ENCODE results near the gene LAMA3.

Gene LAMA3

GRCh38 chr18:23881778-23882177 is 192.5 kb downstream of the LAMA3 start:
- DNase-seq (ENCODE audit: extremely low read depth, low read depth), result no peak
- H3K4me3 ChIP-seq (replicated peaks; ENCODE audit: low read depth, low read length), result no peak overlapping the region
- TF ChIP-seq CTCF (IDR thresholded peaks at IDR 0.05; ENCODE audit: low read depth, low read length, missing control alignments), result no peak

GRCh38 chr18:23882616-23883276 is 193.5 kb downstream of the LAMA3 start:
- no peak overlapping the region for H3K4me3 ChIP-seq (replicated peaks; ENCODE audit: low read depth, low read length)
- DNase-seq (ENCODE audit: extremely low read depth, low read depth), result no peak
- TF ChIP-seq CTCF (IDR thresholded peaks at IDR 0.05; ENCODE audit: low read depth, low read length, missing control alignments), result no peak

- TF ChIP-seq CTCF (IDR thresholded peaks at IDR 0.05; ENCODE audit: low read depth, low read length, missing control alignments), result no peak
- no peak overlapping the region for H3K4me3 ChIP-seq (replicated peaks; ENCODE audit: low read depth, low read length)
- no peak for DNase-seq (ENCODE audit: extremely low read depth, low read depth)
Observed at GRCh38 chr18:23883277-23883790, 194.1 kb downstream of the LAMA3 start.

- no peak overlapping the region for H3K4me3 ChIP-seq (replicated peaks; ENCODE audit: low read depth, low read length)
- TF ChIP-seq CTCF (IDR thresholded peaks at IDR 0.05; ENCODE audit: low read depth, low read length, missing control alignments), result no peak
- no peak for DNase-seq (ENCODE audit: extremely low read depth, low read depth)
Observed at GRCh38 chr18:23884681-23885375, 195.6 kb downstream of the LAMA3 start.

- DNase-seq (ENCODE audit: extremely low read depth, low read depth), result no peak
- H3K4me3 ChIP-seq (replicated peaks; ENCODE audit: low read depth, low read length), result no peak overlapping the region
- TF ChIP-seq CTCF (IDR thresholded peaks at IDR 0.05; ENCODE audit: low read depth, low read length, missing control alignments), result no peak
Observed at GRCh38 chr18:23885750-23886149, 196.5 kb downstream of the LAMA3 start.

GRCh38 chr18:23887035-23887434 is 197.8 kb downstream of the LAMA3 start:
- DNase-seq (ENCODE audit: extremely low read depth, low read depth), result no peak
- TF ChIP-seq CTCF (IDR thresholded peaks at IDR 0.05; ENCODE audit: low read depth, low read length, missing control alignments), result no peak
- H3K4me3 ChIP-seq (replicated peaks; ENCODE audit: low read depth, low read length), result no peak overlapping the region
